ENCODE results near the gene DAB2IP. TPM values are rescaled to one million over a fixed set of nuclear protein-coding genes. Genes with fewer than 3 reads are reported as not detected.
"Not testable (repeated sequence)": the region's sequence is repeated elsewhere in the genome, so short reads cannot be mapped to it uniquely, and the experiment has no call there.

Gene DAB2IP
- total and polyA plus RNA-seq, 4 donors, result 16.6 to 58.9 (median 40.3) TPM

GRCh38 chr9:121623430-121623829, 28.0 kb upstream of the DAB2IP start:
- H3K27me3 ChIP-seq (ENCODE audit: control insufficient read depth, insufficient read depth, low read length); DNase-seq (ENCODE audit: low read depth in 4 of 6, low spot score in 6 of 6); H3K9me3 ChIP-seq (ENCODE audit: control insufficient read depth, insufficient read depth, low read length); H3K4me3 ChIP-seq (ENCODE audit: low read depth, low read length); H3K27ac ChIP-seq (ENCODE audit: low read depth, low read length); H3K36me3 ChIP-seq (ENCODE audit: control insufficient read depth, insufficient read depth, low read length): not testable (repeated sequence)
- H3K4me1 ChIP-seq (ENCODE audit: control insufficient read depth, insufficient read depth, low read length), result peaks cover 32% of the 10 kb centered on the region
- 100% methylated on average over 2 of the region's 2 CpGs for WGBS (ENCODE audit: insufficient coverage)

- H3K9me3 ChIP-seq (ENCODE audit: control insufficient read depth, insufficient read depth, low read length), result no peaks in the 10 kb centered on the region
- no peak overlapping the region for H3K4me3 ChIP-seq (ENCODE audit: low read depth, low read length)
- H3K27me3 ChIP-seq (ENCODE audit: control insufficient read depth, insufficient read depth, low read length), result no peaks in the 10 kb centered on the region
- 100% methylated on average over 1 of the region's 3 CpGs for WGBS (ENCODE audit: insufficient coverage)
- peaks cover 42% of the 10 kb centered on the region for H3K4me1 ChIP-seq (ENCODE audit: control insufficient read depth, insufficient read depth, low read length)
- H3K36me3 ChIP-seq (ENCODE audit: control insufficient read depth, insufficient read depth, low read length), result no peaks in the 10 kb centered on the region
- no peak for DNase-seq (ENCODE audit: low read depth in 4 of 6, low spot score in 6 of 6)
- H3K27ac ChIP-seq (ENCODE audit: low read depth, low read length), result no peak overlapping the region
Measured at GRCh38 chr9:121625590-121625989, 25.8 kb upstream of the DAB2IP start.

GRCh38 chr9:121626012-121626411, 25.4 kb upstream of the DAB2IP start:
- no peak for DNase-seq (ENCODE audit: low read depth in 4 of 6, low spot score in 6 of 6)
- H3K27me3 ChIP-seq (ENCODE audit: control insufficient read depth, insufficient read depth, low read length), result no peaks in the 10 kb centered on the region
- no peak overlapping the region for H3K4me3 ChIP-seq (ENCODE audit: low read depth, low read length)
- no peak overlapping the region for H3K27ac ChIP-seq (ENCODE audit: low read depth, low read length)
- H3K9me3 ChIP-seq (ENCODE audit: control insufficient read depth, insufficient read depth, low read length), result no peaks in the 10 kb centered on the region
- no peaks in the 10 kb centered on the region for H3K36me3 ChIP-seq (ENCODE audit: control insufficient read depth, insufficient read depth, low read length)
- H3K4me1 ChIP-seq (ENCODE audit: control insufficient read depth, insufficient read depth, low read length), result peaks cover 37% of the 10 kb centered on the region
- 40% methylated on average over 3 of the region's 4 CpGs for WGBS (ENCODE audit: insufficient coverage)

GRCh38 chr9:121627427-121627826, 24.0 kb upstream of the DAB2IP start:
- WGBS (ENCODE audit: insufficient coverage), result 67% methylated on average over 3 of the region's 6 CpGs
- H3K4me1 ChIP-seq (ENCODE audit: control insufficient read depth, insufficient read depth, low read length), result peaks cover 41% of the 10 kb centered on the region
- no peaks in the 10 kb centered on the region for H3K36me3 ChIP-seq (ENCODE audit: control insufficient read depth, insufficient read depth, low read length)
- H3K27me3 ChIP-seq (ENCODE audit: control insufficient read depth, insufficient read depth, low read length), result no peaks in the 10 kb centered on the region
- no peaks in the 10 kb centered on the region for H3K9me3 ChIP-seq (ENCODE audit: control insufficient read depth, insufficient read depth, low read length)
- no peak overlapping the region for H3K4me3 ChIP-seq (ENCODE audit: low read depth, low read length)
- no peak for DNase-seq (ENCODE audit: low read depth in 4 of 6, low spot score in 6 of 6)
- H3K27ac ChIP-seq (ENCODE audit: low read depth, low read length), result no peak overlapping the region

- H3K4me3 ChIP-seq (ENCODE audit: low read depth, low read length), result no peak overlapping the region
- H3K27me3 ChIP-seq (ENCODE audit: control insufficient read depth, insufficient read depth, low read length), result no peaks in the 10 kb centered on the region
- H3K36me3 ChIP-seq (ENCODE audit: control insufficient read depth, insufficient read depth, low read length), result no peaks in the 10 kb centered on the region
- peaks cover 51% of the 10 kb centered on the region for H3K4me1 ChIP-seq (ENCODE audit: control insufficient read depth, insufficient read depth, low read length)
- no peak overlapping the region for H3K27ac ChIP-seq (ENCODE audit: low read depth, low read length)
- WGBS (ENCODE audit: insufficient coverage), result 100% methylated on average over 4 of the region's 4 CpGs
- H3K9me3 ChIP-seq (ENCODE audit: control insufficient read depth, insufficient read depth, low read length), result no peaks in the 10 kb centered on the region
- DNase-seq (ENCODE audit: low read depth in 4 of 6, low spot score in 6 of 6), result no peak
Measured at GRCh38 chr9:121628401-121628800, 23.0 kb upstream of the DAB2IP start.

- 96% methylated on average over 3 of the region's 3 CpGs for whole genome bisulfite sequencing (ENCODE audit: insufficient coverage)
- no peaks in the 10 kb centered on the region for H3K36me3 ChIP-seq (ENCODE audit: control insufficient read depth, insufficient read depth, low read length)
- no peak for DNase-seq (ENCODE audit: low read depth in 4 of 6, low spot score in 6 of 6)
- H3K4me1 ChIP-seq (ENCODE audit: control insufficient read depth, insufficient read depth, low read length), result peaks cover 67% of the 10 kb centered on the region
- no peaks in the 10 kb centered on the region for H3K27me3 ChIP-seq (ENCODE audit: control insufficient read depth, insufficient read depth, low read length)
- H3K4me3 ChIP-seq (ENCODE audit: low read depth, low read length), result no peak overlapping the region
- no peak overlapping the region for H3K27ac ChIP-seq (ENCODE audit: low read depth, low read length)
- no peaks in the 10 kb centered on the region for H3K9me3 ChIP-seq (ENCODE audit: control insufficient read depth, insufficient read depth, low read length)
Measured at GRCh38 chr9:121631115-121631514, 20.3 kb upstream of the DAB2IP start.

GRCh38 chr9:121631978-121632418, 19.4 kb upstream of the DAB2IP start:
- no peak overlapping the region for H3K4me3 ChIP-seq (ENCODE audit: low read depth, low read length)
- DNase-seq (ENCODE audit: low read depth in 4 of 6, low spot score in 6 of 6), result no peak
- H3K9me3 ChIP-seq (ENCODE audit: control insufficient read depth, insufficient read depth, low read length), result no peaks in the 10 kb centered on the region
- no peaks in the 10 kb centered on the region for H3K27me3 ChIP-seq (ENCODE audit: control insufficient read depth, insufficient read depth, low read length)
- no peak overlapping the region for H3K27ac ChIP-seq (ENCODE audit: low read depth, low read length)
- peaks cover 73% of the 10 kb centered on the region for H3K4me1 ChIP-seq (ENCODE audit: control insufficient read depth, insufficient read depth, low read length)
- WGBS (ENCODE audit: insufficient coverage), result 71% methylated on average over 18 of the region's 18 CpGs
- no peaks in the 10 kb centered on the region for H3K36me3 ChIP-seq (ENCODE audit: control insufficient read depth, insufficient read depth, low read length)

- Histone ChIP-seq H3K4me3 (ENCODE audit: low read depth, low read length) (no peak overlapping the region), H3K36me3 (ENCODE audit: control insufficient read depth, insufficient read depth, low read length) (no peaks in the 10 kb centered on the region), H3K27ac (ENCODE audit: low read depth, low read length) (no peak overlapping the region), H3K27me3 (ENCODE audit: control insufficient read depth, insufficient read depth, low read length) (no peaks in the 10 kb centered on the region), H3K9me3 (ENCODE audit: control insufficient read depth, insufficient read depth, low read length) (no peaks in the 10 kb centered on the region), H3K4me1 (ENCODE audit: control insufficient read depth, insufficient read depth, low read length) (peaks cover 75% of the 10 kb centered on the region)
- WGBS (ENCODE audit: insufficient coverage), result 9% methylated on average over 6 of the region's 9 CpGs
- peak in 1 of 6 donors; percentile 63 for DNase-seq (ENCODE audit: low read depth in 4 of 6, low spot score in 6 of 6)
Measured at GRCh38 chr9:121633119-121633714, 18.2 kb upstream of the DAB2IP start.

GRCh38 chr9:121633736-121634135, 17.7 kb upstream of the DAB2IP start:
- H3K27me3 ChIP-seq (ENCODE audit: control insufficient read depth, insufficient read depth, low read length), result no peaks in the 10 kb centered on the region
- H3K27ac ChIP-seq (ENCODE audit: low read depth, low read length), result no peak overlapping the region
- peaks cover 75% of the 10 kb centered on the region for H3K4me1 ChIP-seq (ENCODE audit: control insufficient read depth, insufficient read depth, low read length)
- H3K9me3 ChIP-seq (ENCODE audit: control insufficient read depth, insufficient read depth, low read length), result no peaks in the 10 kb centered on the region
- WGBS (ENCODE audit: insufficient coverage), result 75% methylated on average over 1 of the region's 1 CpG
- DNase-seq (ENCODE audit: low read depth in 4 of 6, low spot score in 6 of 6), result no peak
- H3K36me3 ChIP-seq (ENCODE audit: control insufficient read depth, insufficient read depth, low read length), result no peaks in the 10 kb centered on the region
- no peak overlapping the region for H3K4me3 ChIP-seq (ENCODE audit: low read depth, low read length)
